ENCODE measurements around the gene TFPI.

Gene TFPI

DNA sequence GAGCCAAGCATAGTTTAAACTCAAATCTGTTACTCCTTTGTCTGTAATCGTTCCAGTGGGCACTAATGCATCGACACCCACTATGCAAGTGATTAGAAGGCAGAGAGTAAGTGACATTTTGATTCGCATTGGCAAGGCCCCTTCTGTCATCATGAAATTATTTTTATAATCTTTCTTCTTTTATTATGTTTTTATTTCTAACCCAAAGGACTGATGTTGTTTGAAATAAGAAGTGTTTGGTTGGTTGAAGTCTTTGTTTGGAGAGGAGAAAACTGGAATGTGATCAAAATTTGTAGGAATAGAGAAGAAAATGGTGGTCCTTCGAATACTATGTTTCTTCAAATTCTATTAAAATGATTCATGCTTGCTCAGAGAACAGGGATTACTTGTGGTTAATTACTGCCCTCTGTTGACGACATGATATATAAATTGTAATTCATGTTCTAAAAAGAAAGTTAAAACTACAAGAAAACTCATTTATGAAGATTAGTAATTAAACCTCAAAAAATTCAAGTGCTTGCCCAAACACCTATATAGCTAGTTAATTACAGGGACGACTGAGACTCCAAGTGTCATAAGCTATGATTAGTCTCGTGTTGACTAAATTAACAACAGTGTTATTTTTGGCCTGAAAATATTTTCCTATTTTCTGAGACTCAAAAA, 26.4 kb upstream of the TFPI start:
- TF ChIP-seq, protein P1, sequence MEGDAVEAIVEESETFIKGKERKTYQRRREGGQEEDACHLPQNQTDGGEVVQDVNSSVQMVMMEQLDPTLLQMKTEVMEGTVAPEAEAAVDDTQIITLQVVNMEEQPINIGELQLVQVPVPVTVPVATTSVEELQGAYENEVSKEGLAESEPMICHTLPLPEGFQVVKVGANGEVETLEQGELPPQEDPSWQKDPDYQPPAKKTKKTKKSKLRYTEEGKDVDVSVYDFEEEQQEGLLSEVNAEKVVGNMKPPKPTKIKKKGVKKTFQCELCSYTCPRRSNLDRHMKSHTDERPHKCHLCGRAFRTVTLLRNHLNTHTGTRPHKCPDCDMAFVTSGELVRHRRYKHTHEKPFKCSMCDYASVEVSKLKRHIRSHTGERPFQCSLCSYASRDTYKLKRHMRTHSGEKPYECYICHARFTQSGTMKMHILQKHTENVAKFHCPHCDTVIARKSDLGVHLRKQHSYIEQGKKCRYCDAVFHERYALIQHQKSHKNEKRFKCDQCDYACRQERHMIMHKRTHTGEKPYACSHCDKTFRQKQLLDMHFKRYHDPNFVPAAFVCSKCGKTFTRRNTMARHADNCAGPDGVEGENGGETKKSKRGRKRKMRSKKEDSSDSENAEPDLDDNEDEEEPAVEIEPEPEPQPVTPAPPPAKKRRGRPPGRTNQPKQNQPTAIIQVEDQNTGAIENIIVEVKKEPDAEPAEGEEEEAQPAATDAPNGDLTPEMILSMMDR (IDR thresholded peaks at IDR 0.05) = peak; percentile 42; the same call in 1 of the 2 replicates

- TF ChIP-seq, protein P1 (IDR thresholded peaks at IDR 0.05) = no peak
These were observed 23.1 kb upstream of the TFPI start for GRCh38 chr2:187577310-187577709.

- TF ChIP-seq, protein P1 (IDR thresholded peaks at IDR 0.05) = no peak
These were observed 22.7 kb upstream of the TFPI start for GRCh38 chr2:187576906-187577305.

GRCh38 chr2:187575751-187576067, 21.5 kb upstream of the TFPI start:
- TF ChIP-seq, protein P1 (IDR thresholded peaks at IDR 0.05) = no peak

DNA sequence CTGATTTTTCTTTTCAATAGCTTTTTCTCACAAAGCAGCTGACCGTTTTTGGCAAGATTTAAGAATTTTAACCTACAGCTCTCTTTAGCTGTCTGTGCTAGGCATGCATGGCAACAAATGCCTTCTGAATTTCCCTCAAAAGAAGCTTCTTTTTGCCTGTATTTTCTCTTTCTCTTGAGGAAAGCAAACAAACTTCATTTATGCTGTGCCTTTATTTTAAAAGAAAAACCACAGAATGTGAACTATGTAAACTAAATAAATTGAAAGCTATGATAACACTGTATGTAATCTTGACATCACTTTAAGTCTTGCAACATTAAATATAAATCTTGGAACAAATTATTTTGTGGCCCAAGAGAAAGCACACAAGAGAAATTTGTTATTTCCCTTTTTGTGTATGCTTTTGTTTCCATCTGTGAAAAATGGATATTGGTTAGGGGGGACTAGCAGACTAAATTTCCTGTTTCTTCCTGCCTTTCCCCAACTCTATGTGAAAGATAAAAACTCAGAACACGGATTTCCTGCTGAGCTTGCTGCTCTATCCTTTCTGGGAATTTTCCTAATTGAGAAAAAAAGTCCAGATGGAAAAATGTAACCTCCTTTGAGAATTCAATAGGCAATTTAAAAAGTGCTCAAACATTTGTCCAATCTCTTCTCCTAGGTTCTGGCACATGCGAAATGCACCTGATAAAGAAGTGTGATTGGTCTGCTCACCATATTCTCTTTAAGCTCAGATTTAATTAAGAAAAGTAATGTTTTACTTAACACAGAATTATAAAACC, 20.9 kb upstream of the TFPI start:
- TF ChIP-seq, protein P1 (IDR thresholded peaks at IDR 0.05) = no peak

- TF ChIP-seq, protein P1 (IDR thresholded peaks at IDR 0.05) = no peak
These were observed 19.5 kb upstream of the TFPI start for GRCh38 chr2:187573722-187574121.

GRCh38 chr2:187569571-187569970, 15.3 kb upstream of the TFPI start:
- TF ChIP-seq, protein P1 (IDR thresholded peaks at IDR 0.05) = no peak
